B cell (primary cell): Measurements from ENCODE around the gene MCAM.

ENCODE experiments used
- CTCF ChIP-seq: fragments of 200-600 bp; IDR thresholded peaks from one replicate; pipeline ENCODE4 v1.8.0; 2022; ENCODE audit warnings: antibody characterized with exemption, mild to moderate bottlenecking
- EZH2 ChIP-seq: IDR thresholded peaks from 2 replicates; pipeline ENCODE4 v1.6.1; 2012; ENCODE audit warnings: borderline replicate concordance, low read depth, mild to moderate bottlenecking, moderate library complexity, low read length; ENCODE audit not compliant: insufficient read depth, poor library complexity, severe bottlenecking

GRCh38 chr11:119342023-119342300 lies 25.0 kb upstream of the MCAM start:
- TF ChIP-seq CTCF (no peak), EZH2 (no peak)
